NCI-H748 (cell line): ENCODE results near the gene APOA1.
"Not testable (repeated sequence)": the region's sequence is repeated elsewhere in the genome, so short reads cannot be mapped to it uniquely, and the experiment has no call there.

Source experiments
- DNase-seq: peaks from one replicate; lab custom pipeline; 2025; ENCODE audit not compliant: unreplicated experiment; lab: John Stamatoyannopoulos, UW

The APOA1 gene

DNA sequence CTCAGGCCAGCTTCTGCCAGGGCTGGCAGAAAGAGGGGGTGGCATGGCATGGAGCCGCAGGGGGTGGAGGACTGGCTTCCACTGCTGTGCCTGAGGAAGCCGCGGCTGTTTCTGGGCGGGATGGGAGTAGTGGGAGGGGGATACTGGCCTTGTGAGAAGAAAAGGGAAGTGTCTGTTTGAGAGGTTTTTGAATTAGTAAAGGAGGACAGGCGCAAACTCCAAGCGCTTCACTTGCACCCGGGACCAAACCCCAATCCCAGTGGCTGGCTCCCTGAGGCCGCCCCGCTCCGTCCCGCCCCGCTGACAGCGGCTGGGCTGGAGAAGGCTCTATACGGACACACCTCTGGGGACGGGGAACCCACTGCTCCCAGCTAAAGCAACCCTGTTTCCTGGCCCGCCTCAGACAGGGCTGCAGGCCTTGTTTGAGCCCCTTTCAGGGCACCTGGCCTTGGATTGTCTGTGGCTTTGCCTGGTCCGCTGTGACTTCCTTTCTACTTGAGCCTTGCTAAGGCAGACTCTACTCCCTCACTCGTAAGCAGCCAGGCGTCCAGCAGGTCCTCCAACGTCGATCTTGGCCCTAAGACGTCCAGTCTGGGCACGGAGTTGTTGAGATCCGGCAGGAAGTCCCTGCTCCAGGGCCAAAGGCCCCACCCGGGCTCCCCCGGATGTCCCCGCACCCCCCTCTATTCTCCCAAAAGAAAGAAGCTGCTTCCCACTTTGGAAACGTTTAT, 2.2 kb downstream of the APOA1 start:
- no peak for DNase-seq

DNA sequence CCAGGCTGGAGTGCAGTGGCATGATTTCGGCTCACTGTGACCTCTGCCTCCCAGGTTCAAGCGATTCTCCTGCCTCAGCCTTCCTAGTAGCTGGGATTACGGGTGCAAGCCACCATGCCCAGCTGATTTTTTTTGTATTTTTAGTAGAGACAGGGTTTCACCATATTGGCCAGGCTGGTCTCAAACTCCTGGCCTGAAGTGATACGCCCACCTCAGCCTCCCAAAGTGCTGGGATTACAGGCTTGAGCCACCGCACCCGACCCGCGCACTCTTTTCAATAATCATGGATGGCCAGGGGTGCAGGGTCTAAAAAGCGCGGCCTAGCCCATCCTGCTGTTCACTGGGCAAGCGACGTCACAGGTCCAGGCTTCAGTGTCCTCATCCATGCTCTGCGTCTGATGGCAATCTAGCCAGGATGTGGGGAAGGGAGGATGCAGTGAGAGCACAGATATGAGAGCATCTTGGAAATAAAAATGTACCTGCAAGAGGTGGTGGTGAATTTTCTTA, 2.8 kb downstream of the APOA1 start:
- not testable (repeated sequence) for DNase-seq

DNA sequence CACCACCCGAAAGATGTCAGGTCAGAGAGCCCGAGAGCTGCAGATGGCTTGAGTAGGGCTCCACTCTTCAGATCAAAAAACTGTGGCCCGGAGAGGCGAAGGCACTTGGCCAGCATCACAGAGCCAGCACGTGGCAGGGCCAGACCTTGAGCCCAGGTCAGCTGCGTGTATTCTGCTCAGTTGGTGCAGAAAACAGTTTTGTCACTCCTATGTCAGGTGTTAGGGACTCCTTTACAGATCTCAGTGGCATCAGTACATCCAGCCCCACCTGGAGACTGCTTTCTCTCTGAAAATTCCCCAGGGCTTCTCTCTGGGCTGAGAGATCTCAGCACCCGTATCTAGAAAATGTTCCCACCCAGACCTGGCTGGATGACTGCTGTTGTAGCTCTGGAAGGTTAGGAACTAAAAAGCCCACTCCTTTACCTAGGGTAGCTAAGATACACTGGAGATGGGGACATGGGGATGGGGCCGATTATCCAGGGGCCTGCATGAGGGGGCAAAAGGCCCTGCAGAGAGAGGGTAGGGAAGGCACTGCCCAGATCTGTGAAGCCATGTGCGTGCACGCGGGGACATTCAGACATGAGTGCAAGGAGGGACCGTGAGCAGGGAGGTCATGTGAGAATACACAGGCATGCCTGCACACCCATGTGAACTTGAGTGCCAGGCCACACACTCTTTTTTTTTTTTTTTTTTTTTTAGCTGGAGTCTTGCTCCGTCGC, 3.4 kb downstream of the APOA1 start:
- DNase-seq = no peak

DNA sequence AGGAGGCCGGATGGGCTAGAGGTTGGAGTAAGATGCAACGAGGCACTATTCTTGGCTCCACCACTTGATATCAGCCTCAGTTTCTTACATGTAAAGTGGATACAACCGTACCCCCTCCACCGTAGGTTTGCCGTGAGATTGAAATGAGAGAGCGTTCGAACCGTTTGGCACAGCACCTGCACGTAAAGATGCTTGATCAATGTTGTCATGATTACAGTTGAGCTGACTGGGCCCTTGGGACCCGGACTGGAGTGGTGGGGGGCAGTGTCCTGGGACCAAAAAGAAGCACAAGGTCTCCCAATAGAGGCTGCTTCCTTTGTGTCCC, 4.0 kb downstream of the APOA1 start:
- DNase-seq = no peak

DNA sequence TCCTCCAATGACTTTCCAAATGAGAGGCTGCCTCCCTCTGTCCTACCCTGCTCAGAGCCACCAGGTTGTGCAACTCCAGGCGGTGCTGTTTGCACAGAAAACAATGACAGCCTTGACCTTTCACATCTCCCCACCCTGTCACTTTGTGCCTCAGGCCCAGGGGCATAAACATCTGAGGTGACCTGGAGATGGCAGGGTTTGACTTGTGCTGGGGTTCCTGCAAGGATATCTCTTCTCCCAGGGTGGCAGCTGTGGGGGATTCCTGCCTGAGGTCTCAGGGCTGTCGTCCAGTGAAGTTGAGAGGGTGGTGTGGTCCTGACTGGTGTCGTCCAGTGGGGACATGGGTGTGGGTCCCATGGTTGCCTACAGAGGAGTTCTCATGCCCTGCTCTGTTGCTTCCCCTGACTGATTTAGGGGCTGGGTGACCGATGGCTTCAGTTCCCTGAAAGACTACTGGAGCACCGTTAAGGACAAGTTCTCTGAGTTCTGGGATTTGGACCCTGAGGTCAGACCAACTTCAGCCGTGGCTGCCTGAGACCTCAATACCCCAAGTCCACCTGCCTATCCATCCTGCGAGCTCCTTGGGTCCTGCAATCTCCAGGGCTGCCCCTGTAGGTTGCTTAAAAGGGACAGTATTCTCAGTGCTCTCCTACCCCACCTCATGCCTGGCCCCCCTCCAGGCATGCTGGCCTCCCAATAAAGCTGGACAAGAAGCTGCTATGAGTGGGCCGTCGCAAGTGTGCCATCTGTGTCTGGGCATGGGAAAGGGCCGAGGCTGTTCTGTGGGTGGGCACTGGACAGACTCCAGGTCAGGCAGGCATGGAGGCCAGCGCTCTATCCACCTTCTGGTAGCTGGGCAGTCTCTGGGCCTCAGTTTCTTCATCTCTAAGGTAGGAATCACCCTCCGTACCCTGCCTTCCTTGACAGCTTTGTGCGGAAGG, 4.8 kb downstream of the APOA1 start:
- no peak for DNase-seq

DNA sequence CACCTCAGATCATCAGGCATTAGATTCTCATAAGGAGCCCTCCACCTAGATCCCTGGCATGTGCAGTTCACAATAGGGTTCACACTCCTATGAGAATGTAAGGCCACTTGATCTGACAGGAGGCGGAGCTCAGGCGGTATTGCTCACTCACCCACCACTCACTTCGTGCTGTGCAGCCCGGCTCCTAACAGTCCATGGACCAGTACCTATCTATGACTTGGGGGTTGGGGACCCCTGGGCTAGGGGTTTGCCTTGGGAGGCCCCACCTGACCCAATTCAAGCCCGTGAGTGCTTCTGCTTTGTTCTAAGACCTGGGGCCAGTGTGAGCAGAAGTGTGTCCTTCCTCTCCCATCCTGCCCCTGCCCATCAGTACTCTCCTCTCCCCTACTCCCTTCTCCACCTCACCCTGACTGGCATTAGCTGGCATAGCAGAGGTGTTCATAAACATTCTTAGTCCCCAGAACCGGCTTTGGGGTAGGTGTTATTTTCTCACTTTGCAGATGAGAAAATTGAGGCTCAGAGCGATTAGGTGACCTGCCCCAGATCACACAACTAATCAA, 5.6 kb downstream of the APOA1 start:
- DNase-seq = no peak

DNA sequence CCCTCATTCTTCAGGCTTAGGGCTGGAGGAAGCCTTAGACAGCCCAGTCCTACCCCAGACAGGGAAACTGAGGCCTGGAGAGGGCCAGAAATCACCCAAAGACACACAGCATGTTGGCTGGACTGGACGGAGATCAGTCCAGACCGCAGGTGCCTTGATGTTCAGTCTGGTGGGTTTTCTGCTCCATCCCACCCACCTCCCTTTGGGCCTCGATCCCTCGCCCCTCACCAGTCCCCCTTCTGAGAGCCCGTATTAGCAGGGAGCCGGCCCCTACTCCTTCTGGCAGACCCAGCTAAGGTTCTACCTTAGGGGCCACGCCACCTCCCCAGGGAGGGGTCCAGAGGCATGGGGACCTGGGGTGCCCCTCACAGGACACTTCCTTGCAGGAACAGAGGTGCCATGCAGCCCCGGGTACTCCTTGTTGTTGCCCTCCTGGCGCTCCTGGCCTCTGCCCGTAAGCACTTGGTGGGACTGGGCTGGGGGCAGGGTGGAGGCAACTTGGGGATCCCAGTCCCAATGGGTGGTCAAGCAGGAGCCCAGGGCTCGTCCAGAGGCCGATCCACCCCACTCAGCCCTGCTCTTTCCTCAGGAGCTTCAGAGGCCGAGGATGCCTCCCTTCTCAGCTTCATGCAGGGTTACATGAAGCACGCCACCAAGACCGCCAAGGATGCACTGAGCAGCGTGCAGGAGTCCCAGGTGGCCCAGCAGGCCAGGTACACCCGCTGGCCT, 7.1 kb downstream of the APOA1 start:
- DNase-seq = no peak

DNA sequence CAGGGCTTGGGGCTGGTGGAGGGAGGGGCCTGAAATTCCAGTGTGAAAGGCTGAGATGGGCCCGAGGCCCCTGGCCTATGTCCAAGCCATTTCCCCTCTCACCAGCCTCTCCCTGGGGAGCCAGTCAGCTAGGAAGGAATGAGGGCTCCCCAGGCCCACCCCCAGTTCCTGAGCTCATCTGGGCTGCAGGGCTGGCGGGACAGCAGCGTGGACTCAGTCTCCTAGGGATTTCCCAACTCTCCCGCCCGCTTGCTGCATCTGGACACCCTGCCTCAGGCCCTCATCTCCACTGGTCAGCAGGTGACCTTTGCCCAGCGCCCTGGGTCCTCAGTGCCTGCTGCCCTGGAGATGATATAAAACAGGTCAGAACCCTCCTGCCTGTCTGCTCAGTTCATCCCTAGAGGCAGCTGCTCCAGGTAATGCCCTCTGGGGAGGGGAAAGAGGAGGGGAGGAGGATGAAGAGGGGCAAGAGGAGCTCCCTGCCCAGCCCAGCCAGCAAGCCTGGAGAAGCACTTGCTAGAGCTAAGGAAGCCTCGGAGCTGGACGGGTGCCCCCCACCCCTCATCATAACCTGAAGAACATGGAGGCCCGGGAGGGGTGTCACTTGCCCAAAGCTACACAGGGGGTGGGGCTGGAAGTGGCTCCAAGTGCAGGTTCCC, 7.8 kb downstream of the APOA1 start, which contains the start of gene APOC3:
APOC3 (plus strand) TSS at position 383 of the 659 bp plus-strand sequence. CDS start 676 bp downstream, outside the sequence.
- no peak for DNase-seq

DNA sequence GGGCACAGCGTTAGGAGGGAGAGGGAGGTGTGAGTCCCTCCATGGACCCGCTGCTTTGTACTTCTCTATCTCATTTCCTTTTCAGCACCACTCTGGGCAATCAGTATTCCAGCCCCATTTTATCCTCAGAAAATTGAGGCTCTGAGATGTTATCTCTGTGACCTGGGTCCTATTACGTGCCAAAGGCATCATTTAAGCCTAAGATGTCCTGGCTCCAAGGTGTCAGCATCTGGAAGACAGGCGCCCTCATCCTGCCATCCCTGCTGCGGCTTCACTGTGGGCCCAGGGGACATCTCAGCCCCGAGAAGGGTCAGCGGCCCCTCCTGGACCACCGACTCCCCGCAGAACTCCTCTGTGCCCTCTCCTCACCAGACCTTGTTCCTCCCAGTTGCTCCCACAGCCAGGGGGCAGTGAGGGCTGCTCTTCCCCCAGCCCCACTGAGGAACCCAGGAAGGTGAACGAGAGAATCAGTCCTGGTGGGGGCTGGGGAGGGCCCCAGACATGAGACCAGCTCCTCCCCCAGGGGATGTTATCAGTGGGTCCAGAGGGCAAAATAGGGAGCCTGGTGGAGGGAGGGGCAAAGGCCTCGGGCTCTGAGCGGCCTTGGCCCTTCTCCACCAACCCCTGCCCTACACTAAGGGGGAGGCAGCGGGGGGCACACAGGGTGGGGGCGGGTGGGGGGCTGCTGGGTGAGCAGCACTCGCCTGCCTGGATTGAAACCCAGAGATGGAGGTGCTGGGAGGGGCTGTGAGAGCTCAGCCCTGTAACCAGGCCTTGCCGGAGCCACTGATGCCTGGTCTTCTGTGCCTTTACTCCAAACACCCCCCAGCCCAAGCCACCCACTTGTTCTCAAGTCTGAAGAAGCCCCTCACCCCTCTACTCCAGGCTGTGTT, 8.5 kb downstream of the APOA1 start:
- no peak for DNase-seq

DNA sequence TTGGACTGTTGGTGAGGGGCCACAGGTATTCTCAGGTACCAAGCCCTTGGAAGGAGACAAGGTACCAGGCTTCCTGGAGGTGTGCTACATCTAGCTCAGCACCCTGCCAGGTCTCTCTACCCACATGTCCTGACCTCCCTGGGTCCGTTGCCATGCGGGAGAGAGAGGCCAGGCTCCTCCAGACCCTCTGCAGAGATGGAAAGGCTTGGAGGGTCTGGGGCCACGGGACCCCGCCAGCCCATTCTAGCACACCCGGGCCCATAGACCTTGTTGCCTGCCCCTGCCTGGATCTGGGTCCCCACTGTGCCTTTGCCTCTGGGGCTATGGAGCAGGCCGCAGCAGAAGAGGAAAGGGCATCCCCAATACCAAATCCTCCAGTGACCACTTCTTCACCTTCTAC, 10.0 kb downstream of the APOA1 start:
- no peak for DNase-seq

DNA sequence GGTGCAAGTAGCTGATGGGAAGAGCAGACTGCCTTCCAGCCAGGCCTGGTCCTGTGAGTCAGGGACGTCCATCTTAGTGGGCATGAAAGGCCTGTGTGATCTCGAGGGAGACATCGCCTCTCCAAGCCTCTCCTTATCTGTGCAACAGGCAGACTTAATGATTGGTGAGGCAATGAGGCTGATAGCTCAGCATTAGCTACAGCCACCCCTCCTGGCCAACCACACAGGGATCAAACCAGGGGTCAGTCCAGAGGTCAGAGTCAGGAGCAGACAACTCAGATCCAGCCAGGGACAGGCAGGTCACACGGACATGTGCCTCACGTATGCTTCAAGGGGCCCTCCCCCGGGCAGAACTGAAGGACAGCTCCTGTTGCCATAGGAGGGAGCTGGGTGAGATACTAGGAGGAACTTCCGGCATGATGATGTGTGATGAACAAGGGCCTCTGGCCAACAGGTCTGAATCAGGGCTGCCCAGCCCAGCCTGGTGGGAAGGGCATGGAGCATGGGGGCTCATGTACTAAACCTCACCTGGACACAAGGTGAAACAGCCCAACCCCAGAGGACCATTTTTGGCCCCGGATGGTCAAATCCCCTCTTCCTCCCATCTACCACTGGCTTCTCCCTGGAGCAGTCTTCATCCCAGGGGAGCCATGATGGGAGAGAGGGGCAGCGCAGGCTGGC, 10.5 kb downstream of the APOA1 start:
- DNase-seq = no peak

DNA sequence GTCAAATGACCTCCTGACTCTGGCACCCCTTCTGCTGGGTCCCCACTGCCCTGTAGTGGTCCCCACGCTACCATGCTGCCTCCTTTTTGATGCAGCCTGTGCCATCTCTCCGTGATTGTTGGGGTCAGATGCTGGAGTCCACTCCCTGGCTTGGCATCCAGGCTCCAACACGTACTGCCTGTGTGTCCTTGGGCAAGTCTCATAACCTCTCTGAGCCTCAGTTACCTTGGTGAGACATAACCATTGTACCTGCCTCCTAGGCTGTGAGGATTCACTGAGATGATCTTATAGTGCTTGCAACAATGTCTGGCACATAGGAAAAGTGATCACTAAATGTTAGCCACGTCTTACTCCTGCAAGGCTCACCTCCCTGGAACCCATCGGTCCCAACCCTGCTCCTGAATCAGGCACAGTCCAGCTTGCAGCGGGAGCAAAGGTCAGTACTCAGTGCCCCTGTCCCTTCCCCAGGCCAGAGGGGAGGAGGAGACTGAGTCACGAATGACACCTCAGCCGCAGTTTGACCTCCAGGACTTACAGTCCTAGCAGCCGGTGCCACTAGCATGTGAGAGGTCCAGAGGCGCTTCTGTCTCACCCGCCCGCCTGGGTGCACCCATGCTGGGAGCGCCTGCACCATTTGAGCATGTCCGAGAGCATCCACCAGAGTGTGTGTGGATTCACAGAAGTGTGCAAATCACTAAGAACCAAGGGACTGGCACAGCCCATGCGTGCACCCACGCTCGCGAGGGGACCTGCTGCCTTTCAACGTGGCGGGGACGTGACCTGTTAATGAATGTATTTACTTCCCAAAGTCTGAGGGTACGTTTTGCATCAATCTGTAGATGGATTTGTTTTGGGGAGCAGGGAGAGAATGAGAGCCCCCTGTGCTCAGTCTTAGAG, 11.3 kb downstream of the APOA1 start:
- DNase-seq = no peak

DNA sequence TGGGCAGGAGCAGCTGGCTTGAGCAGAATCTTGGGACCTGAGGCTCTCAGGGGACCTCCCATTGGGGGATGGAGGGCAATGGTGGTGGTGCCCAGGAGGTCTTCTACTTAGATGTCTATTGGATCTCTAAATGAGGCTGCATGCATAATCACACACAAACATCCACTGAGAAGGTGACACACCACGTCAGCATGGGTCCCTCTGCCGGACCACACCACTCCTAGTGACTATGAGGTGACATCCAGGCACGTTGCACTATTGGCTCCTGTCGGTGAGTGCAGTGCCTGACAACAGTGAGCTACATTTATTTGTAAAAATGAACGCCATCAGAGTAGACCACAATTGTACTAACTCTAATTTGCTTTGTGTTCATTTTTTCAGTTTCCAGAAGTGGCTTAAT, 12.0 kb downstream of the APOA1 start:
- no peak for DNase-seq

DNA sequence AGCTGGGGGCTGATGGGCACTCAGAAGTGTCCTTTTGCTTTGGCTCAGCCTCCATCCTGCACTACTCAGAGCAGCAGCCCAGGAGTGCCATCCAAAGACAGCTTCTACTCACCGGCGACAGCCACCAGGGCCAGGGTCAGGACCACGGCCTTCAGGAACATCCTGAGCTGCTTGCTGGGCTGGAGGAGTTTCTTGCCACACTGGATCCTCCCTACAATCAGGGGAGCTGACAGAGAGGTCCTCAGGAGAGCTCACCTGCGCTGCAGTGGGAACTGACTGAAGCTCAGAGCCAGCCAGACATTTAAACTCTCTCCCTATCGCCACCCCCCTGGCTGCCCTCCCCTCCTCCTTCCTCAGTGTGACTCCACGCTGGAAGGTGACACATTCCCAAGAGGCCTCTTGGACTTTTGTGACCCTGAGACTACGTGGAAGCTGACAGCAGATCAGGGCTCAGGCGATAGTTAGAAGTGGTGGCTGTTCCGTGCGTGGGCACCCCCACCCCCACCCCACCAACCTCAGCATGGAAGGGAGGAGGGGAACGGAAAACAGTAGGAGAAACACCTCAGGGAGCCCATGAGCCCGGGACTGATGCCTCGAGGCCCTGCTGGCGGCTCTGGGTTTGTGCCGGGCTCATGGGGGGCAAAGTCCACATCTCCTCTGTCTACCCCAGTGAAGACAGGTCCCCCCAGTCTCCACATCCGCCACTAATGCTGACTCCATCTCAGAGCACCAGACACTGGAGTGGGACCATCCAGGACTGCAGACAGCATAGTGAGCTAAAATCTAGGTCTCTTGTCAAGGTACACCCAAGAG, 14.2 kb downstream of the APOA1 start, which contains the start of gene APOA4:
APOA4 (minus strand) TSS at position 274 of the 813 bp plus-strand sequence; CDS start at position 161, 113 bp downstream.
- DNase-seq = no peak

DNA sequence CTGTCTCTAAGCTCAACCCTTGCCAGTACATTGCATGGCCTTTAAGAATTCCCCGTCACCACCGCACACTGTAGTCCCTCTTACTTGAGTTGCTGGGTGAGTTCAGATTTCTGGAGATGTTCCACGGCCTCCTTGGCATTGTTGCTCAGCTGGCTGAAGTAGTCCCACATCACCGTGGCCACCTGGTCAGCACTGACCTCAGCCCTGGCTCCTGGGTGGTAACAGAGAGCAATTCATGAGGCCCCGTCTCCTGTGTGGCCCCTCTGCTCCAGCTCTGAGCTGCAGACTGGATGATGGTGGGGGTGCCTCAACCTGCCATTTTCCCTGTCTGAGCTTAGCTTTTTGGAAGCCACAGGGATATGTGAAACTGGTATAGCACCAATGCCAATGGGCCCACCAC, 14.8 kb downstream of the APOA1 start:
- no peak for DNase-seq
